ENCODE results near the gene ICAM4. TPM values are rescaled to one million over a fixed set of nuclear protein-coding genes. Genes with fewer than 3 reads are reported as not detected.
A peak's percentile ranks its signal among the peaks of the same experiment; 100 is the strongest.

ICAM4 gene
- total and polyA plus RNA-seq, 2 of the 13 experiments (the other 11 are each of a cell fraction or from before 2014, with no cell fraction given): 2.9 to 4.0 TPM

- 0 out of 2 replicates have a peak, but pooled peaks have one; percentile 47 for TF ChIP-seq ZNF350 (CRISPR knock-in tag; IDR thresholded peaks at IDR 0.05; ENCODE audit: borderline replicate concordance, low read depth)
- no peak for TF ChIP-seq HNRNPLL (IDR thresholded peaks at IDR 0.05; ENCODE audit: low read depth, low read length, poor library complexity, severe bottlenecking)
- TF ChIP-seq ZNF207 (IDR thresholded peaks at IDR 0.05; ENCODE audit: borderline replicate concordance): no peak
- no peak for TF ChIP-seq SIX4 (CRISPR knock-in tag; IDR thresholded peaks at IDR 0.05)
- TF ChIP-seq THAP9 (CRISPR knock-in tag; IDR thresholded peaks at IDR 0.05; ENCODE audit: borderline replicate concordance): no peak
- TF ChIP-seq ZSCAN5A (CRISPR knock-in tag; IDR thresholded peaks at IDR 0.05; ENCODE audit: borderline replicate concordance): no peak
- no peak for TF ChIP-seq ARHGAP35 (CRISPR knock-in tag; IDR thresholded peaks at IDR 0.05; ENCODE audit: borderline replicate concordance)
- no peak for TF ChIP-seq MYC (CRISPR knock-in tag; IDR thresholded peaks at IDR 0.05; ENCODE audit: borderline replicate concordance)
- peak; percentile 52 for TF ChIP-seq ZNF292 (CRISPR knock-in tag; IDR thresholded peaks at IDR 0.05; ENCODE audit: borderline replicate concordance, low read depth)
- TF ChIP-seq ZNF816 (CRISPR knock-in tag; IDR thresholded peaks at IDR 0.05; ENCODE audit: borderline replicate concordance): no peak
- no peak for TF ChIP-seq ZC3H4 (CRISPR knock-in tag; IDR thresholded peaks at IDR 0.05; ENCODE audit: borderline replicate concordance)
- no peak for TF ChIP-seq THAP8 (CRISPR knock-in tag; IDR thresholded peaks at IDR 0.05; ENCODE audit: borderline replicate concordance)
- TF ChIP-seq ZFP36 (IDR thresholded peaks at IDR 0.05; ENCODE audit: borderline replicate concordance, low read depth, low read length, partially characterized antibody): no peak
- no peak for TF ChIP-seq HOXA5 (CRISPR knock-in tag; IDR thresholded peaks at IDR 0.05)
- no peak for TF ChIP-seq TRIM24 (CRISPR knock-in tag; IDR thresholded peaks at IDR 0.05)
- TF ChIP-seq TIGD3 (CRISPR knock-in tag; IDR thresholded peaks at IDR 0.05; ENCODE audit: borderline replicate concordance): no peak
- no peak for TF ChIP-seq KMT2A (CRISPR knock-in tag; IDR thresholded peaks at IDR 0.05)
- TF ChIP-seq KLF11 (CRISPR knock-in tag; IDR thresholded peaks at IDR 0.05): no peak
- no peak for TF ChIP-seq ZNF547 (CRISPR knock-in tag; IDR thresholded peaks at IDR 0.05)
Measured at GRCh38 chr19:10238172-10238783, 48.5 kb upstream of the ICAM4 start (continued).
